NCI-H187 treated with DMSO at 0.1 percent for 48 hours (cell line): ENCODE measurements around the gene HNRNPA3.

Experiments
- DNase-seq: peaks from one replicate; lab custom pipeline; 2025; lab: John Stamatoyannopoulos, UW

The HNRNPA3 gene

DNA sequence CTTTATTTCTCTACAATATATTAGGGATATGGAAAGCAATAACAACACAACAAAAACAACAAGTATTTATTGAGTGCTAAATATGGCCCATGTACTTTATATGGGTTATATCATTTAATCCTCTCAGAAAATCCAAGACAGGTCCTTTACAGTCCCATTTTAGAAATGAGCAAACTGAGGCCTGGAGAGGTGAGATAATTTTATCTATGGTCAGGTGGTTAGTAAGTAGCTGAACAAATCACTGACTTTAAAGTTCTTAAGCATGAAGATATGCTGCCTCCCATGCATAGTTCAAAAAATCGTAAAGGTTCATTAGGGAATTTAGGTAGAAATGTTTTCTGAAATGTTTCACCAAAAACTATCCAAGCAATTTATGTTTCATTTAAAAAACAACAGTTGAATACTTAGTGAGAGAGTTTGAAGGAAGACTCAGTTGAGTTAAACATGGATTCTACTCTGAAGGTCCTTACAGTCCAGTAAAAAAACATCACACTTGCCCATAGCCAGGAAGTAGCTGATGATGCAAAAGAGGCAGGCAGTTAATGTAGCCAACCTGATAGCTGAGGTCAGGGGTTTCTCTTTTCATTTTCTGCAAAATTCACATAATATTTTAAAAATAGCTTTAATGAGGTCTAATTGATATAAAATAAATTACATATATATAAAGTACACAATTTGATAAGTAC is 59.5 kb downstream of the HNRNPA3 start:
- DNase-seq: no peak

DNA sequence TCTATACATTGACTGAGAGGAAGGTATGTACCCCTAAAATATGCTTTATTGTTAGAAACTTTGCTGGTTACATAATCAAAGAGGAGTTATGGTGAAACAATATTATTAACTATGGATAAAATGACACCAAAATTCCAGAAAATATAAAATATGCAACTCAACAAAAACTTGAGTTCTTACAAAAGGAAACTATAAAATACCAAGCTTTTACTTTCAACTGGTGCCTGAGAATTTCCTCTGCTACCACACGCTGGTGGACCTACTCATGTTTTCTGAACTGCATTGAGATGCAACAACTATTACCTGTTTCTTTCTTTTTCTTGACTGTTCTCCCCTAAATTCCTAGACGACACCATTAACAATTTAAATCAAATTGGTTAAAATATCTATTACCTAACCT is 60.2 kb downstream of the HNRNPA3 start:
- no peak for DNase-seq

DNA sequence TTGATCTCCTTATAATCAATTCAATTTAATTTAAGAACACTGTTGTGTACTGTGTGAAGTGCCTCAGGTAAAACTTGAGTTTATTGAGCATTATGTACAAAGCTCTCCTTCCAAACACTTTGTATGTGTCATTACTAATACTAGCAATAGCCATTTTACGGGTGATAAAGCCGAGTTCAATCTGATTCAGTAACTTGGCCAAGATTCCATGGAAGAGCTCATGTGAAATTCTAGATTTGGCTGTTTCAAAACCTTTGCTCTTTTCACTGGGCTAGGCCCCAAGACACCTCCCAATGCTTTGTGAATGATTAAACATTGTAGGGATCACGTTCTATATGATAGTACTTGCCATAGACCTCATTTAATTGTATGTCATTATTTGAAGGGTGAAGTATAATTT is 60.8 kb downstream of the HNRNPA3 start:
- DNase-seq: no peak
